ENCODE results near the gene TRMT112. TPM values are rescaled to one million over a fixed set of nuclear protein-coding genes. Genes with fewer than 3 reads are reported as not detected.

TRMT112 gene
- total and polyA plus RNA-seq, 12 donors, result 286 to 991 (median 397) TPM

DNA sequence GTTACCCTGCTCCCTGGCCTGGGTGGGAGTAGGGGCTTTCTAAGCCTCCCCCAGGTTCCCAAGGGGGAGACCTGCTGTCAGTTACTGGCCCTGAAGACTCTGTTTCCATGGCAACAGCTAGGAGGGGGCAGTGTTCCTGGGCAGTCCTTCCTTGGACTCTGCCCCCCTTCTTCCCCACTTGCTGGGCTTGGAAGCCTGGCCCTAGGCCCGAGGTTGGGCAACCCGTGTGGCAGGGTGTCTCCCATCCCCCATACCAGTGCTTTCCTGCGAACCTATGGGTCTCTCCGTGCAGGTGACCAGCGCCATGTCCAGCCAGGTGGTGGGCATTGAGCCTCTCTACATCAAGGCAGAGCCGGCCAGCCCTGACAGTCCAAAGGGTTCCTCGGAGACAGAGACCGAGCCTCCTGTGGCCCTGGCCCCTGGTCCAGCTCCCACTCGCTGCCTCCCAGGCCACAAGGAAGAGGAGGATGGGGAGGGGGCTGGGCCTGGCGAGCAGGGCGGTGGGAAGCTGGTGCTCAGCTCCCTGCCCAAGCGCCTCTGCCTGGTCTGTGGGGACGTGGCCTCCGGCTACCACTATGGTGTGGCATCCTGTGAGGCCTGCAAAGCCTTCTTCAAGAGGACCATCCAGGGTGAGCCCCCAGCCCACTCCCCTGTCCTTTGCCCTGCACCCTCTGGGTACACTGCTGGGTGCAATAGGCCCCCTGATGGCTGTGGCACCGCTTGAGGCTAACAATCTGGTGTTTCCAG lies 10.3 kb downstream of the TRMT112 start:
- 59 to 73% (median 63%) methylated on average over 8 to 15 of the region's 15 CpGs for WGBS, 4 donors
- Histone ChIP-seq H3K4me1 (replicated peaks in 1 of 2) (peaks cover 9 to 22% of the 10 kb centered on the region in 2 donors), H3K36me3 (replicated peaks in 1 of 2) (no peaks in the 10 kb centered on the region), H3K9me3 (replicated peaks in 1 of 3) (no peaks in the 10 kb centered on the region), H3K4me3 (peak overlapping the region in 2 of 4 donors; percentile 33 to 91), H3K27me3 (no peaks in the 10 kb centered on the region), H3K27ac (peak overlapping the region in 3 of 5 donors; percentile 73 to 96 (median 95))
- intact Hi-C loops (cut with DNase I), result no loop called here
- DNase-seq, result peak; percentile 62 to 81 (median 78)
- TF ChIP-seq POLR2A (IDR thresholded peaks at IDR 0.05) (no peak), CTCF (IDR thresholded peaks at IDR 0.05) (no peak)

- Histone ChIP-seq H3K4me1 (replicated peaks in 1 of 2) (peaks cover 9 to 22% of the 10 kb centered on the region in 2 donors), H3K27me3 (no peaks in the 10 kb centered on the region), H3K36me3 (replicated peaks in 1 of 2) (no peaks in the 10 kb centered on the region), H3K9me3 (replicated peaks in 1 of 3) (no peaks in the 10 kb centered on the region), H3K27ac (peak overlapping the region in 4 of 5 donors; percentile 69 to 96 (median 84)), H3K4me3 (peak overlapping the region; percentile 33 to 91 (median 62))
- no peak for TF ChIP-seq CTCF (IDR thresholded peaks at IDR 0.05)
- no peak for TF ChIP-seq POLR2A (IDR thresholded peaks at IDR 0.05)
- WGBS, 4 donors, result 0 to 25% (median 21%) methylated on average over 3 to 9 of the region's 9 CpGs
- DNase-seq, result no peak
- intact Hi-C loops (cut with DNase I), result no loop called here
Observed at GRCh38 chr11:64306563-64306875, 10.8 kb downstream of the TRMT112 start.

DNA sequence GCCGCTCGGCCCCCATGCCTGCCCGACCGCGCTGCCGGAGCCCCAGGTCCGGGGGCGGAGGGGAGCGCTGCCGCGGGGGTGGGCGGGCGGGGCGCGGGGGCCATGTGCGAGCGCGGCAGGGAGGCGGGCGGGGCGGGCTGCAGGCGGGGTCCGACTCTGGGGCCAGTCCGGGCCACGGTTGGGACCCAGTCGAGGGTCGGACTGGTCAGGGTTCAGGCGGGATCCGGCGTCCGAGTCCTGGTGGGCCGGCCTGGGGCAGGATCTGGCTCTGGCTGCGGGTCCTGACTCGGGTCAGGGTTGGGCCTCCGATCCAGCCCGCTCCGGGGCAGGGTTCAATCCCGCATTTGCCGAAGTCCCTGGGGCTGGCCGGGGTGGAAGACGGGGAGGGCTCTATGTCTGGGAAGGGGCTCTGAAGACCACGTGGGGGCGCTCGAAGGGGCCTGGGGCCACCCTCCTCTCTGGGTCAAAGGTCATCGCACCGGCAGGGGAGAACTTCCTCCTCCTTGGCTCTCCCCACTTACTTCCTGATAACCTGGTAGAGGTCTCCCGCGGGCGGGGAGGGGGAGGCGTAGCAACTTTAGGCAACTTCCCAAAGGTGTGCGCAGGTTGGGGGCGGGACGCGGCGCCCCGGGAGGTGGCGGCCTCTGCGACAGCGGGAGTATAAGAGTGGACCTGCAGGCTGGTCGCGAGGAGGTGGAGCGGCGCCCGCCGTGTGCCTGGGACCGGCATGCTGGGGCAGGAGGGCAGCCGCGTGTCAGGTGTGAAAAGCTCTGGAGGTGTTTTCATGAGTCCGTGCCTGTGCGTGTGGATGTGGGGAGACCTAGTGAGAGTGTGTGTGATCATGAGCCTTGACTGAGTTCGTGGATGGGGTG lies 11.4 kb downstream of the TRMT112 start:
- WGBS, 4 donors, result 0 to 1% (median 1%) methylated on average over 13 to 68 of the region's 71 CpGs
- Histone ChIP-seq H3K4me1 (replicated peaks in 1 of 2) (peaks cover 9 to 26% of the 10 kb centered on the region in 2 donors), H3K4me3 (peak overlapping the region; percentile 33 to 91 (median 62)), H3K27me3 (no peaks in the 10 kb centered on the region), H3K27ac (peak overlapping the region; percentile 7 to 96 (median 73)), H3K9me3 (replicated peaks in 1 of 3) (no peaks in the 10 kb centered on the region), H3K36me3 (replicated peaks in 1 of 2) (no peaks in the 10 kb centered on the region)
- DNase-seq, result peak; percentile 57 to 84 (median 74)
- peak in 1 of 2 donors; percentile 38 for TF ChIP-seq POLR2A (IDR thresholded peaks at IDR 0.05)
- no peak for TF ChIP-seq CTCF (IDR thresholded peaks at IDR 0.05)
- intact Hi-C loops (cut with DNase I), result no loop called here

DNA sequence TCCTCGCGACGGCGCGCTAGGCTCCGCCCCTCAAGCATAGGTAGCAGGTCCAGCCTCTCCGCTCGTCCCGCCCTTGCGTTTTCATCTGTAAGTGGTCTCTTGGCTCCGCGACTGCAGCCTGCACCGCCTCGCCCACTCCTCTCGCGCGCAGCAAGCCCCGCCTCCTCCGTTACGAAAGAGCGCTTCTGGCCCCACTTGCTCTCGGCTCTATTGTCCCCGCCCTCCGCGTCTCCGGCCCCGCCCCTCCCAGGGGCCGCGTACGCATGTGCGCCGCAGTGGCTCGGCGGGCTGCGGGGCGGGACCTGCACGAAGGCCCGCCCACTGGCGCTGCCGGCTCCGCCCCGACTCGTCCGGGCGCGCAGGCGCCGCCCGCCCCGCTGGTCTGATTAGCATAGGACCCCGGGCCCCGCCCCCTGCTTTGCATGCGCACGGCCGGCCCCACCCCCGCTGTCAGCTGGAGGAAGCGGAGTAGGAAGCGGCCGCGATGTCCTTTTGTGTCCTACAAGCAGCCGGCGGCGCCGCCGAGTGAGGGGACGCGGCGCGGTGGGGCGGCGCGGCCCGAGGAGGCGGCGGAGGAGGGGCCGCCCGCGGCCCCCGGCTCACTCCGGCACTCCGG lies 12.2 kb downstream of the TRMT112 start, which contains the start of gene ESRRA:
TSS of gene ESRRA (plus strand) at position 450 of the 616 bp plus-strand sequence. CDS start 1,656 bp downstream, outside the sequence.
- no peaks in the 10 kb centered on the region for H3K9me3 ChIP-seq (replicated peaks in 1 of 3)
- intact Hi-C loops (cut with DNase I), result no loop called here
- peak within 1 kb of the TSS; percentile 88 to 96 (median 90) for H3K27ac ChIP-seq
- H3K36me3 ChIP-seq (replicated peaks in 1 of 2), result no peaks in the 10 kb centered on the region
- WGBS, 4 donors, result 0 to 1% (median 0%) methylated on average over 11 to 79 of the region's 81 CpGs
- TF ChIP-seq POLR2A (IDR thresholded peaks at IDR 0.05) (peak; percentile 56 to 77), CTCF (IDR thresholded peaks at IDR 0.05) (no peak)
- H3K27me3 ChIP-seq, result peaks cover 1% of the 10 kb centered on the region
- peak; percentile 99 to 100 (median 100) for DNase-seq
- peaks cover 16 to 33% of the 10 kb centered on the region in 2 donors for H3K4me1 ChIP-seq (replicated peaks in 1 of 2)
- H3K4me3 ChIP-seq, result peak within 1 kb of the TSS; percentile 41 to 91 (median 62)
